ENCODE measurements around the gene ATP5F1B. TPM values are rescaled to one million over a fixed set of nuclear protein-coding genes. Genes with fewer than 3 reads are reported as not detected.

The ATP5F1B gene
- total and polyA plus RNA-seq, 9 of the 15 experiments (the other 6 are each of a cell fraction or from before 2014, with no cell fraction given) = 908 to 3,125 (median 1,482) TPM

DNA sequence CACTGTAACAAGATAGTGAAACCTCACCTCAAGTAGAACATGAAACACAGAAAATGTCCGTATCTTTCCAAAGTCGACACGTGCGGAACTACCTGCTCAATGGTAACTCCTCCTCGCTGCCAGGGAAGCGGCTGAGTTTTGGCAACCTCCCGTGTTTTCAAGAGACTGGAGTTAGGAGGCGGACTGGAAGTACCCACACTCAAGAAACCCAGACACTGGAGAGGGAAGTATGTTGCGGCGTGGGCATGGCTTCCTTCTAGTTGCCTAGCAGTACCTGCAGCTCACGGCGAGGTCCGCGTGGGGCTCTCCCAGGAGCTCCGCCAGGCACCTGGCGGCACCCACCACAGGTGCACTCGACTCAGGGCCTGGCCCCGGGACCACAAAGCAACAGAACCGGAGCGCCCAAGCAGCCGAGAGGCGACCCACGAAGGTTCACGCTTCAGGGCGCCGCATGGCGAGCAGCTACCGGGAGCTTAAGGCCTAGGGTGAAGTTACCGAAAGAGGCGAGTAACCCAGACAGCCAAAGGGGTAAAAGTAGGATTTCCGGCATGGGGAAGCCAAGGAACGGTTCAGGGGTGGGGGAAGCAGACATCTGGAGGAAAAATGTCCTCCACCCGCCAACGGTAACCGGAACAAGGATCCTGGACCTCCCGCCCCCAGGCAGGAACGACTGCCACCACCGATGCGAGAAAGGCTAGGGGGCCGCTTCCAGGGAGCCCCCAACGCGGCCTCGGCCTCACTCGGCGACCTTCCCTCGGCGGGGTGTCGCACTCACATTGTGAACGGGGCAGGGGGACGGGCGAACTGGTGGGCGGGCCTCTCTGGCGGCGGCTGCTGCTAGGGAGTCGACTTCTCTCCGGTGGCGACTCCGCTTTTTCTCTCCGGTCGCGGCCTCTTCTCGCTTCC is 41.7 kb upstream of the ATP5F1B start (continued):
- TF ChIP-seq, protein P1, sequence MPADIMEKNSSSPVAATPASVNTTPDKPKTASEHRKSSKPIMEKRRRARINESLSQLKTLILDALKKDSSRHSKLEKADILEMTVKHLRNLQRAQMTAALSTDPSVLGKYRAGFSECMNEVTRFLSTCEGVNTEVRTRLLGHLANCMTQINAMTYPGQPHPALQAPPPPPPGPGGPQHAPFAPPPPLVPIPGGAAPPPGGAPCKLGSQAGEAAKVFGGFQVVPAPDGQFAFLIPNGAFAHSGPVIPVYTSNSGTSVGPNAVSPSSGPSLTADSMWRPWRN (IDR thresholded peaks at IDR 0.05; ENCODE audit: low read depth) = peak; percentile 14; the same call in 1 of the 2 replicates
- TF ChIP-seq DIDO1 (tag; IDR thresholded peaks at IDR 0.05; ENCODE audit: low read depth) (no peak), SAFB2 (IDR thresholded peaks at IDR 0.05; ENCODE audit: borderline replicate concordance, low read depth, low read length, severe bottlenecking) (no peak), ZNF124 (CRISPR knock-in tag; IDR thresholded peaks at IDR 0.05) (no peak), RBM25 (IDR thresholded peaks at IDR 0.05; ENCODE audit: low read depth, low read length, severe bottlenecking) (no peak), MYBL2 (IDR thresholded peaks at IDR 0.05; ENCODE audit: low read depth) (no peak), MYBL2 (CRISPR knock-in tag; IDR thresholded peaks at IDR 0.05; ENCODE audit: borderline replicate concordance) (no peak), ZNF57 (CRISPR knock-in tag; IDR thresholded peaks at IDR 0.05) (0 out of 2 replicates have a peak, but pooled peaks have one; percentile 40), KAT8 (IDR thresholded peaks at IDR 0.05; ENCODE audit: low read depth) (no peak), ZNF444 (CRISPR knock-in tag; IDR thresholded peaks at IDR 0.05) (no peak), BCL6 (CRISPR knock-in tag; IDR thresholded peaks at IDR 0.05) (no peak), KHSRP (IDR thresholded peaks at IDR 0.05) (no peak), ATF7 (IDR thresholded peaks at IDR 0.05) (no peak)
- TF ChIP-seq, protein P2, sequence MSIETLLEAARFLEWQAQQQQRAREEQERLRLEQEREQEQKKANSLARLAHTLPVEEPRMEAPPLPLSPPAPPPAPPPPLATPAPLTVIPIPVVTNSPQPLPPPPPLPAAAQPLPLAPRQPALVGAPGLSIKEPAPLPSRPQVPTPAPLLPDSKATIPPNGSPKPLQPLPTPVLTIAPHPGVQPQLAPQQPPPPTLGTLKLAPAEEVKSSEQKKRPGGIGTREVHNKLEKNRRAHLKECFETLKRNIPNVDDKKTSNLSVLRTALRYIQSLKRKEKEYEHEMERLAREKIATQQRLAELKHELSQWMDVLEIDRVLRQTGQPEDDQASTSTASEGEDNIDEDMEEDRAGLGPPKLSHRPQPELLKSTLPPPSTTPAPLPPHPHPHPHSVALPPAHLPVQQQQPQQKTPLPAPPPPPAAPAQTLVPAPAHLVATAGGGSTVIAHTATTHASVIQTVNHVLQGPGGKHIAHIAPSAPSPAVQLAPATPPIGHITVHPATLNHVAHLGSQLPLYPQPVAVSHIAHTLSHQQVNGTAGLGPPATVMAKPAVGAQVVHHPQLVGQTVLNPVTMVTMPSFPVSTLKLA (conservative IDR thresholded peaks at IDR 0.05) = peak; percentile 32 to 50; a peak in 2 of 4 replicates
- TF ChIP-seq, protein P3, sequence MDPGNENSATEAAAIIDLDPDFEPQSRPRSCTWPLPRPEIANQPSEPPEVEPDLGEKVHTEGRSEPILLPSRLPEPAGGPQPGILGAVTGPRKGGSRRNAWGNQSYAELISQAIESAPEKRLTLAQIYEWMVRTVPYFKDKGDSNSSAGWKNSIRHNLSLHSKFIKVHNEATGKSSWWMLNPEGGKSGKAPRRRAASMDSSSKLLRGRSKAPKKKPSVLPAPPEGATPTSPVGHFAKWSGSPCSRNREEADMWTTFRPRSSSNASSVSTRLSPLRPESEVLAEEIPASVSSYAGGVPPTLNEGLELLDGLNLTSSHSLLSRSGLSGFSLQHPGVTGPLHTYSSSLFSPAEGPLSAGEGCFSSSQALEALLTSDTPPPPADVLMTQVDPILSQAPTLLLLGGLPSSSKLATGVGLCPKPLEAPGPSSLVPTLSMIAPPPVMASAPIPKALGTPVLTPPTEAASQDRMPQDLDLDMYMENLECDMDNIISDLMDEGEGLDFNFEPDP (CRISPR knock-in tag; IDR thresholded peaks at IDR 0.05) = no peak
- TF ChIP-seq, protein P4, sequence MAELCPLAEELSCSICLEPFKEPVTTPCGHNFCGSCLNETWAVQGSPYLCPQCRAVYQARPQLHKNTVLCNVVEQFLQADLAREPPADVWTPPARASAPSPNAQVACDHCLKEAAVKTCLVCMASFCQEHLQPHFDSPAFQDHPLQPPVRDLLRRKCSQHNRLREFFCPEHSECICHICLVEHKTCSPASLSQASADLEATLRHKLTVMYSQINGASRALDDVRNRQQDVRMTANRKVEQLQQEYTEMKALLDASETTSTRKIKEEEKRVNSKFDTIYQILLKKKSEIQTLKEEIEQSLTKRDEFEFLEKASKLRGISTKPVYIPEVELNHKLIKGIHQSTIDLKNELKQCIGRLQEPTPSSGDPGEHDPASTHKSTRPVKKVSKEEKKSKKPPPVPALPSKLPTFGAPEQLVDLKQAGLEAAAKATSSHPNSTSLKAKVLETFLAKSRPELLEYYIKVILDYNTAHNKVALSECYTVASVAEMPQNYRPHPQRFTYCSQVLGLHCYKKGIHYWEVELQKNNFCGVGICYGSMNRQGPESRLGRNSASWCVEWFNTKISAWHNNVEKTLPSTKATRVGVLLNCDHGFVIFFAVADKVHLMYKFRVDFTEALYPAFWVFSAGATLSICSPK (IDR thresholded peaks at IDR 0.05; ENCODE audit: borderline replicate concordance) = no peak
- TF ChIP-seq, protein P5, sequence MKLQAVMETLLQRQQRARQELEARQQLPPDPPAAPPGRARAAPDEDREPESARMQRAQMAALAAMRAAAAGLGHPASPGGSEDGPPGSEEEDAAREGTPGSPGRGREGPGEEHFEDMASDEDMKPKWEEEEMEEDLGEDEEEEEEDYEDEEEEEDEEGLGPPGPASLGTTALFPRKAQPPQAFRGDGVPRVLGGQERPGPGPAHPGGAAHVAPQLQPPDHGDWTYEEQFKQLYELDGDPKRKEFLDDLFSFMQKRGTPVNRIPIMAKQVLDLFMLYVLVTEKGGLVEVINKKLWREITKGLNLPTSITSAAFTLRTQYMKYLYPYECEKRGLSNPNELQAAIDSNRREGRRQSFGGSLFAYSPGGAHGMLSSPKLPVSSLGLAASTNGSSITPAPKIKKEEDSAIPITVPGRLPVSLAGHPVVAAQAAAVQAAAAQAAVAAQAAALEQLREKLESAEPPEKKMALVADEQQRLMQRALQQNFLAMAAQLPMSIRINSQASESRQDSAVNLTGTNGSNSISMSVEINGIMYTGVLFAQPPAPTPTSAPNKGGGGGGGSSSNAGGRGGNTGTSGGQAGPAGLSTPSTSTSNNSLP (IDR thresholded peaks at IDR 0.05; ENCODE audit: borderline replicate concordance, low read depth, low read length) = no peak
- TF ChIP-seq, protein P6, sequence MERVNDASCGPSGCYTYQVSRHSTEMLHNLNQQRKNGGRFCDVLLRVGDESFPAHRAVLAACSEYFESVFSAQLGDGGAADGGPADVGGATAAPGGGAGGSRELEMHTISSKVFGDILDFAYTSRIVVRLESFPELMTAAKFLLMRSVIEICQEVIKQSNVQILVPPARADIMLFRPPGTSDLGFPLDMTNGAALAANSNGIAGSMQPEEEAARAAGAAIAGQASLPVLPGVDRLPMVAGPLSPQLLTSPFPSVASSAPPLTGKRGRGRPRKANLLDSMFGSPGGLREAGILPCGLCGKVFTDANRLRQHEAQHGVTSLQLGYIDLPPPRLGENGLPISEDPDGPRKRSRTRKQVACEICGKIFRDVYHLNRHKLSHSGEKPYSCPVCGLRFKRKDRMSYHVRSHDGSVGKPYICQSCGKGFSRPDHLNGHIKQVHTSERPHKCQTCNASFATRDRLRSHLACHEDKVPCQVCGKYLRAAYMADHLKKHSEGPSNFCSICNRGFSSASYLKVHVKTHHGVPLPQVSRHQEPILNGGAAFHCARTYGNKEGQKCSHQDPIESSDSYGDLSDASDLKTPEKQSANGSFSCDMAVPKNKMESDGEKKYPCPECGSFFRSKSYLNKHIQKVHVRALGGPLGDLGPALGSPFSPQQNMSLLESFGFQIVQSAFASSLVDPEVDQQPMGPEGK (CRISPR knock-in tag; IDR thresholded peaks at IDR 0.05; ENCODE audit: borderline replicate concordance) = no peak
